GM19238 (cell line): ENCODE data around the gene RAX2.
"Not testable (repeated sequence)": the region's sequence is repeated elsewhere in the genome, so short reads cannot be mapped to it uniquely, and the experiment has no call there.

Experiments
- DNase-seq: peaks from one replicate; pipeline ENCODE4 v3.0.0; 2011; ENCODE audit warnings: low spot score; ENCODE audit not compliant: insufficient read length

RAX2 gene

GRCh38 chr19:3778104-3778867 lies 6.3 kb upstream of the RAX2 start:
- DNase-seq = no peak

GRCh38 chr19:3776479-3777040 lies 4.5 kb upstream of the RAX2 start:
- no peak for DNase-seq

- DNase-seq = no peak
Measured at GRCh38 chr19:3775831-3776230, 3.8 kb upstream of the RAX2 start.

- DNase-seq = no peak
Measured at GRCh38 chr19:3775374-3775711, 3.3 kb upstream of the RAX2 start.

DNA sequence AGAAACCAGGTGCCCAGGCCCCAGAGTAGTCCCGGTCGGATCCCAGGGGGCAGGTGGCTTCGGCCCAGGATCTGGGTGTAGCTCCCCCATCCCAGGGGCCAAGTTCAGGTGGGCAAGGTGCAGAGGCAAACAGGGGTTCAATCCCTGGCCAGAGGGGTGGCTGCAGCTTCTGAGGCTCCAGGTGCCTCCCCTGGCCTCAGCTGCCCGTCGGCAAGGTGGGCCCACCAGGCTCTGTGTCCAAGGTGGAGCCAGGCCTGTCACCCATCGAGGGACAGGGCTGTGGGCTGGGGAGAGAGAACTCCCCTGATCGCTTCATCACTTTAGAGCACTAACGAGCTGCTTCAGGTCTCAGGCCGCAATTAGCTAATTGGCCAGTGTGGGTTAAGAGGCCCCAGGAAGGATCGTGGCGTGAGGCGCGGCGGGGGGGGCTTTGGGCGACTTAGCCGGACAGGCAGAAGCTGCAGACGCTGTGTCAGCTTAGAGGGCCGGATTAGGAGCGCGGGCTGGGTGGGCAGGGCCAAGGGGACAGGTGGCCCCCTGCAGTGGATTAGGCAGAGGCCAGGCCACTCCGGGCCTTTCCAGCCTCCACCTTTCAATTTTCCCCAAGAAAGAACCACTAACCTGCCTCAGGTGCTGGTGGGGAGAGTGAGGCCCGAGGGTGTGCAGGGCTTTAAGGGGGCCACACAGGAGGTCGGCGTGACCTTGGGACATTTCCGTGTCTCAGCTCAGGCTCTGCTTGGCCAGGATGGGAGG lies 2.8 kb upstream of the RAX2 start:
- no peak for DNase-seq

GRCh38 chr19:3773814-3774515 lies 1.9 kb upstream of the RAX2 start:
- no peak for DNase-seq

DNA sequence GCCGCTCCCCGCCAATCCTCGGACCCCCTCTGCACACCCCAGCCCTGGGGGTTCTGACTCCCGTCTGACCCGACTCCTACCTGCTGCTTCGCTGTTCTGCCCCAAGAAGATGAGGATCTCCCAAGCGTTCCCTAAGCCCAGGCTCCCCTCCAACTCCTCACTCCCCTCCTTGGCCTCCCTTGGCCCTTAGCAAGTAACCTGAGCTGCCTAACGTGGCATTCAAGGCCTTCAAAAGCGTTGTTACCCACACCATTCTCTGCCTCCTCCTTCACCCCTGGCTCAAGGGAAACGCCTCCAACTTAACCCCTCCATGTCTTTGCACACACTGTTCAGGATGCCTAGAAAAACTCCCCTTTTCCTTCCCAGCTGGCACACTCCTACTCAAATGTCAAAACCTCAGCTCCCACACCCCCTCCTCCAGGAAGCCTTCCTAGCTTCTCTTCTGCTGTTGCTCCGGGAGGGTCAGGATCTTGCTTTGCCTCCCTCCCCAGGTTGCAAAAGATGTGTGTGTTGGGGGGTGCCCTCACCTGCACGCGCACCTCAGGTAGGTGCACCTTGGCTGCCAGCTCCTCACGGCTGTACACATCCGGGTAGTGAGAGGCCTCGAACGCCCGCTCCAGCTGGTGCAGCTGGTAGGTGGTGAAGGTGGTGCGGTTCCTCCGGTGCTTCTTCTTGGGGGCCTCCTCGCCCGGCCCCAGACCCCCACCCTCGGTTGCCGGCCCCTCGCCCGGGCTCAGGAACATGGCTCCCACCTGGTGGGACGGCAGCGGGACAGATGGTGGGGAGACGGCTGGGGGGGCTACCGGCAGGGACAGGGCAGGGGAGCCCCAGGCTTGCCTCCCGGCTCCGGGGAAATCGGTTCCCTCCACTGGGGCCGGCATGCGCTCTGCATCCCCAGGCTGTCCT lies 775 bp downstream of the RAX2 start:
- DNase-seq = no peak

DNA sequence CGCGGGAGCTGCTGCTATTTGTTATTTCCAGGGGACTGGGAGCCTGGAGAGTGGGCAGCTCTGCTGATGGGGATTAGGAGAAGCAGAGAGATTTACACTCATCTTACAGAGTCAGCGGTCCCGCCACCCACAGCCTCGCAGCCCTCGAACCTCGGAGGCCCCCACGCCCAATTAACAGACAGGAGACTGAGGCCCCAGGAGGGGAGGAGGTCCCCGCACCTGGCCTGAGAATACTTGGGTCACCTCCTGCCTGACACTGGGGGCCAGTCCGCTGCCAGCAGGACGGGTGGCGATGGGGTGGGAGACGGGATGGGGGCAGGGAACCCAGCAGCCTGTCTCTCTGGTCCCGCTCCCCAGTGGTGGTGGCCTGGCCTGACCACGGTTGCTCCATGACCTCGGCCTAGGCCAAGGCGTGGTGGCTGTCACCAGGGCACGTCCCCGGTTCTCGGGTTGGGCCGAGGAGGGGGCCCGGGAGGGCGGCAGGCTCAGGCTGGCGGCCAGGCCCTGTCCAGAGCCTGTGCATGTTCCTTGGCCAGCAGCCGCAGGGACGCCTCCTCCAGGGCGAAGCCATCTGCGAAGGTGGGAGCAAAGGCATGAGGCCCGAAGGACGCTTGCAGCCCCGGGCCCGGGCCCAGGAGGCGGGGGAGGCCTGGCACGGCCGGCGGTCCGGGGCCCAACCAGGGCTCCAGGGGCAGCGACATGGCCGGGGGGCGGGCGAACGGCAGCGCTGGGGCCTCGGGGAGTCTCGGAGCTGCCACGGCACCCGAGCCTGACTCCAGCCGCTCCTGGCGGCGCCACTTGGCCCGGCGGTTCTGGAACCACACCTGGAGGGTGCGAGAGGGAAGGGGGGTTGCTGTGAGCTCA lies 1.7 kb downstream of the RAX2 start:
- no peak for DNase-seq

DNA sequence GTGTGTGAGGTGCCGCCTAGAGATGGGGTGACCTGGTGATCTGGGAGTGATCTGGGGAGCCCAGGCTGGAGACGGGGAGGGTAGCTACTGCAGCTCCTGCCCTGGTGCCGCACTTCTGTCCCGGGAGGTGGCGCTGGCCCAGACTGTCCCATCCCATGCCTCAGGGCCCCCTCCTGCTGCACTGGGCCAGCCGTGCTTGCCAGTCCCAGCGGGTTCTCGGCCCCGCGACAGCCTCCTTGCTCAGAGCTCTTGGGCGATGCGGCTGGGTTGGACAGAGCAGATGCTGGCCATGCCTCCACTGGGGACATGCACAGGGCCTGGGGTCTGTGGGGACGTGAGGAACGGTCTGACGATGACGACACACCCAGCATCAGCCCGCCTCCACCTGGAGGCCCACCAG lies 2.5 kb downstream of the RAX2 start:
- no peak for DNase-seq

- DNase-seq = no peak
Measured at GRCh38 chr19:3768748-3769099, 3.3 kb downstream of the RAX2 start.

- DNase-seq = no peak
Measured at GRCh38 chr19:3768015-3768747, 3.8 kb downstream of the RAX2 start.

DNA sequence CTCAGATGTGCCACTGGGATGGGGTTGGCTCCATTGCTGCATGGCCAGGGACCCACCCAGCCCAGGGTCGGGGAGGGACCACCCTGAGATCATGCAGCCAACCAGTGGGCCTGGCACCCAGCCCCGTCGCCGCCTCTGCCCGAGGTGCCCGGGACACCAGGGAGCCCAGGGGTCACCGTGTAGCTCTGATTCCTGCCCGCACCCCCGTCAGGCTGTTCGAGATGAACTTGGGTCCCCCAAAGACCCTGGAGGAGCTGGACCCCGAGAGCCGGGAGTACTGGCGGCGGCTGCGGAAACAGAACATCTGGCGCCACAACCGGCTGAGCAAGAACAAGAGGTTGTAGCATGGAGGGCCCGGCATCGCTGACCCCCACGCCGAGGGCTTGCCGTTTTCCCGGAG lies 5.0 kb downstream of the RAX2 start:
- DNase-seq = no peak

DNA sequence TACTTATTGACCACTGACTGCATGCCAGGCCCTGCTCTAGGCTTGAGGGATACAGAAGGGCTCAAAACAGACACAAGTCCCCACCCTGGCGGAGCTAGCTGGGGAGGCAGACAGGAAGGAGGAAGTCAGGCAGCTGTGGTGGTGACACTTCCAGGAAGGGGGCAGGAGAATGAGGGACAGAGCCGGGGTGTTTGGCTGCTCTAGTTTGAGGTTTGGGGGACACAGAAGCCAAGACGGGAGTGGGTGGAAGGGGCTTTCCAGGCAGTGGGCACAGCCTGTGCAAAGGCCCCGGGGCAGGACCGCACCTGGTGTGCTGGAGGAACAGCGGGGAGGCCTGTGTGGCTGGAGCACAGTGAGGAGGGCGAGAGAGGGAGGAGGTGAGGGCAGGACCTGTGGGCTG lies 5.5 kb downstream of the RAX2 start:
- DNase-seq = no peak

DNA sequence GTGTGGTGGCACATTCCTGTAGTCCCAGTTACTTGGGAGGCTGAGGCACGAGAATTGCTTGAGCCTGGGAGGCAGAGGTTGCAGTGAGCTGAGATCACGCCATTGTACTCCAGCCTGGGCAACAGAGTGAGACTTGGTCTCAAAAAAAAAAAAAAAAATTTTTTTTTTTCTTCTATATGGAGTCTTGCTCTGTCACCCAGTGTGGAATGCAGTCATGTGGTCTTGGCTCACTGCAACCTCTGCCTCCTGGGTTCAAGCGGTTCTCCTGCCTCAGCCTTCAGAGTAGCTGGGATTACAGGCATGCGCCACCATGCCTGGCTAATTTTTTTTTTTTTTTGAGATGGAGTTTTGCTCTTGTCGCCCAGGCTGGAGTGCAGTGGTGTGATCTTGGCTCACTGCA lies 6.3 kb downstream of the RAX2 start:
- not testable (repeated sequence) for DNase-seq

GRCh38 chr19:3765121-3765520 lies 6.9 kb downstream of the RAX2 start:
- no peak for DNase-seq

DNA sequence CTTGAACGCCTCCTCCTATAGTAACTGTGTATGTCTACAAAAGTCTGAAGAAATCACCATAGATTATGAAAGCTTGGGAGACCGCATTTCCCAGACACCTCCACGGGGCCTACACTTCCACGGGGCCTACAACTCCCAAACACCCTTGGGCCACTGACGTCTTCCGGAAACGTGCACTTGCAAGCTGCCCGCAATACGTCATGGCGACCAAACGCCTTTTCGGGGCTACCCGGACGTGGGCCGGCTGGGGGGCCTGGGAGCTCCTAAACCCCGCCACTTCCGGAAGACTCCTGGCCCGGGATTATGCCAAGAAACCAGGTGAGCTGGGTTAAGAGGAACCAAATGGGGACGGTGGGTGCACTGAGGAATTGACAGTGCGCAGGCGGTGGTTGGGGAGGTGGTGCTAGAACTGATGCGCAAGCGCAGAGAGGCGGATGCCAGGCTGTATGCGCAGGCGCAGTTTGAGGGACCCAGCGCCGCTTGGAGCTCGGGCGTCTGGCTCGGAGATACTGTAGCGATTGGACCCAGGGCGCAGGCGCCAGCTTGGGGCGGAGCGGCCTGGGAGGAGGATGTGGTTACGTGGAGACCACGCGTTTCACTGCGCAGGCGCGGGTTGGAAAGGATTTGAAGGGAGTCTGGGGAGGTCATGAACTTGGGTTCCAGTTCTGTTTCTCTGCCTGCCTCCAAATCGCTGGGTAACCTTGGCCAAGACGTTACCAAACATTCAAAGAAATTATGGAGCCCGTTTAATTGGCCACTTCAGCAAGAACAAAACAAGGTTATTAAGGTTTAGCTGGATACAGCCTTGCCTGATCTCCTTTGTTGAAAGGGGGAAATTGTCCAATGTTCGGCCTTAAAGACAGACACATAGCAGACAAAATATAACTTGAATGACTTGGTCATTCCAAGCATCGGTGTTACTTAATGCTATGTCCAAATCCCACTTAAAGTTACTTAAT lies 9.2 kb downstream of the RAX2 start, which contains the start of gene MRPL54:
Gene MRPL54 (plus strand): TSS at position 182 of the 959 bp plus-strand sequence. CDS start 19 bp downstream, at position 201.
- DNase-seq = peak; percentile 98

DNA sequence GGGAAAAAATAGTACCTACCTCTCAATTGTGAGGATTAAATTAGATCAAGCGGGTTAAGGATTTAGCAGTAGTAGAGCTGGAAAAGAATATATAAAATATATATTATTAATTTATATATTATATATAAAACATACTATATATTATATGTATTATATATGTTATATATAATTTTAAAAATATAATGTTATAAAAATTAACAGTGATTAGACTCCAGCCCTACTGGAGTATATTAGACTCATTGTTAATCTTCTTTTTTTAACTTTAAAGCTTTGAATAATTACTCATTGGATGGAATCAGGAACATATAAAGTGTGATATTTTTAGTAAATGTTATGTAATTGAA lies 9.9 kb downstream of the RAX2 start:
- DNase-seq = no peak

DNA sequence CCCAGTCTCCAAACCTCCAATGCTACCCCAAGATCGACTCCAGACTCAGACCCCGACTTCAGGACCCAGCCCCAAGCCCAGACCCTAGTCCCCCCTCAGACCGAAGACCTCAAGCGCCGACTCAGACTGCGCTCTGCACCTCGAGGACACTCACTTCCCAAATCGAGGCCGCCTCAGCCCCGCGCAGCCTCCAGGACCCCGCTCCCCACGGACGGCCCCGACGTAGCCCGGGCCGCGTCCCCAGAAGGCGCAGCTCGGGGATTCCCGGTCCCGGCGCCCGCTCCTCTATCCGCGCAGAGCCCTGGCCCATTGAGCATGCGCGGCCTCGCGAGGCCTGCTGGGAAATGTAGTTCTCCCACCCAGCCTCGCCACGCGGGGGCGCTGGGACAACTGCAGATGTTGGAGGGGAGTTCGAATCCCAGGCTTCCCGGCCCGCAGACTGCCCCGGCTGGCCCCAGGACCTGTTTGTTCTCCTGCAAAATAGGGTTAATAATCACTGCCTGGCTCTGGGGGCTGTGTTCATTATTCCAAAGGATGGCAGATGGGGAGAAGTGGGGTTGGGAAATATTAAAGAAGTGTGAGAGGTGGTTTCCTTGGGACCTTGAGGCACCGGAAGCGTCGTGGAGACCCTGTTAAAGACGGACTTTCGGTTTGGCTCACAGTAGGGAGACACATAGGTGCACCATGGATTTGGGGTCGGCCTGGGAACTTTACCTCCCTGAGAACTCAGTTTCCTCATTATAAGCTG lies 10.5 kb downstream of the RAX2 start, which contains the start of gene APBA3:
Gene APBA3 (minus strand): TSS at position 311 of the 748 bp plus-strand sequence. CDS start 1,428 bp downstream, outside the sequence.
- peak; percentile 95 for DNase-seq
